ENCODE results near the gene EIF2B5.

Gene EIF2B5

GRCh38 chr3:184174646-184175492, 39.7 kb downstream of the EIF2B5 start, which contains the start of gene AP2M1:
Gene AP2M1 (plus strand): TSS chr3:184174855. CDS start chr3:184176994, 2,139 bp downstream.
- DNase-seq = peak; percentile 99

GRCh38 chr3:184175506-184175905, 40.3 kb downstream of the EIF2B5 start:
- peak; percentile 17 for DNase-seq

GRCh38 chr3:184175981-184176376, 40.8 kb downstream of the EIF2B5 start:
- no peak for DNase-seq

GRCh38 chr3:184176377-184177330, 41.5 kb downstream of the EIF2B5 start:
- peak; percentile 70 for DNase-seq

- DNase-seq = no peak
Measured at GRCh38 chr3:184177331-184177731, 42.2 kb downstream of the EIF2B5 start.

GRCh38 chr3:184177767-184178306, 42.7 kb downstream of the EIF2B5 start:
- DNase-seq = no peak

- DNase-seq = no peak
Measured at GRCh38 chr3:184178521-184179138, 43.5 kb downstream of the EIF2B5 start.

GRCh38 chr3:184180165-184180564, 45.0 kb downstream of the EIF2B5 start:
- peak; percentile 49 for DNase-seq

GRCh38 chr3:184181596-184181995, 46.4 kb downstream of the EIF2B5 start:
- DNase-seq = no peak

- DNase-seq = no peak
Measured at GRCh38 chr3:184183679-184184078, 48.5 kb downstream of the EIF2B5 start.

- peak; percentile 73 for DNase-seq
Measured at GRCh38 chr3:184184546-184185230, 49.5 kb downstream of the EIF2B5 start.

- DNase-seq = peak; percentile 99
Measured at GRCh38 chr3:184185461-184186183, 50.5 kb downstream of the EIF2B5 start.

GRCh38 chr3:184186184-184186901, 51.2 kb downstream of the EIF2B5 start, which contains the start of gene ABCF3:
Gene ABCF3 (plus strand): TSS chr3:184186199. CDS start chr3:184186208, 9 bp downstream.
- peak; percentile 50 for DNase-seq

- peak; percentile 30 for DNase-seq
Measured at GRCh38 chr3:184186902-184187207, 51.7 kb downstream of the EIF2B5 start.

GRCh38 chr3:184188080-184188479, 52.9 kb downstream of the EIF2B5 start:
- DNase-seq = no peak

- no peak for DNase-seq
Measured at GRCh38 chr3:184189421-184189820, 54.3 kb downstream of the EIF2B5 start.

- DNase-seq = no peak
Measured at GRCh38 chr3:184192889-184193288, 57.7 kb downstream of the EIF2B5 start.

GRCh38 chr3:184193991-184194539, 58.9 kb downstream of the EIF2B5 start:
- DNase-seq = no peak
